GM19239 (cell line): ENCODE measurements around the gene DHX9.
"Not testable (repeated sequence)": the region's sequence is repeated elsewhere in the genome, so short reads cannot be mapped to it uniquely, and the experiment has no call there.

Source experiments
- DNase-seq: peaks from one replicate; pipeline ENCODE4 v3.0.0; 2011; ENCODE audit warnings: low spot score; ENCODE audit not compliant: insufficient read length
- FAIRE-seq: peaks from 2 replicates; lab custom pipeline; 2011; peaks lifted over from hg19 to GRCh38; lab: Jason Lieb, UNC

The DHX9 gene

GRCh38 chr1:182885591-182885990 is 46.4 kb downstream of the DHX9 start:
- no peak for FAIRE-seq
- no peak for DNase-seq

DNA sequence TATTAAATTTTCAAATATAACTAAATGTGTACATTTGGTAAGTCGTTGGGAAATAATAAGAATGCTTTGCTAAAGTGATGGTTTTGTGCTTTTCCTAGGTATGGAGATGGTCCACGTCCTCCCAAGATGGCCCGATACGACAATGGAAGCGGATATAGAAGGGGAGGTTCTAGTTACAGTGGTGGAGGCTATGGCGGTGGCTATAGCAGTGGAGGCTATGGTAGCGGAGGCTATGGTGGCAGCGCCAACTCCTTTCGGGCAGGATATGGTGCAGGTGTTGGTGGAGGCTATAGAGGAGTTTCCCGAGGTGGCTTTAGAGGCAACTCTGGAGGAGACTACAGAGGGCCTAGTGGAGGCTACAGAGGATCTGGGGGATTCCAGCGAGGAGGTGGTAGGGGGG is 47.8 kb downstream of the DHX9 start:
- DNase-seq (no peak), FAIRE-seq (no peak)

GRCh38 chr1:182888736-182889531 is 49.8 kb downstream of the DHX9 start:
- DNase-seq (no peak), FAIRE-seq (no peak)

DNA sequence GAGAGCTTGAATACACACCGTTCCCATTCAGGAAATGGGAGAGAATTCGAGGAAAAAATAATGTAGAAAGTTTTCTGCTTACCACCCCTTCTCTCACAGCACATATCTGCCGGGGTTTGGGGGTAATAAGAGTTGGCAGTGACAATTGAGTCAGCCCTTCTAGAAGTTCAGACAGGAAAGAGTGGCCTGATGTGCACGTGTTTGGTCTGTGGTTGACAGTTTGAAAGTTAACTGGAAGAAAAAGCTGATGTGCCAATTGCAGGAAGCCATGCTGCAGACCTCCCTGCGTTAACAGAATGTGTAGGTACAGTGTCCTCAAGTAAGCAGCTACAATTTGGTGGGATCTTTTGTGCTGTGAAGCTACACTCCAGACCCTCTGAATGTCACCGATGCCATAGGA is 50.9 kb downstream of the DHX9 start:
- no peak for FAIRE-seq
- DNase-seq = no peak

GRCh38 chr1:182890927-182891610 is 51.9 kb downstream of the DHX9 start:
- DNase-seq (no peak), FAIRE-seq (no peak)

GRCh38 chr1:182897696-182898095 is 58.5 kb downstream of the DHX9 start:
- FAIRE-seq (no peak), DNase-seq (no peak)

DNA sequence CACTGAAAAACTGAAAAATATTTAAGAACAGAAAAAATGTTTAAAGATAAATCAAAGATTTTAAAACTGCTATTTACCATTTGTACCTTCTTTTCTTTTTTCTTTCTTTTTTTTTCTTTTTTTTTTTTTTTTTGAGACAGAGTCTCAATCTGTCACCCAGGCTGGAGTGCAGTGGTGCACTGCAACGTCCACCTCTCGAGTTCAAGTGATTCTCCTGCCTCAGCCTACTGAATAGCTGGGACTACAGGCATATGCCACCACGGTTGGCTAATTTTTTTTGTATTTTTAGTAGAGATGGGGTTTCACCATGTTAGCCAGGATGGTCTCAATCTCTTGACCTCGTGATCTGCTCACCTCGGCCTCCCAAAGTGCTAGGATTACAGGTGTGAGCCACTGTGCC is 62.8 kb downstream of the DHX9 start:
- FAIRE-seq, DNase-seq: not testable (repeated sequence)

DNA sequence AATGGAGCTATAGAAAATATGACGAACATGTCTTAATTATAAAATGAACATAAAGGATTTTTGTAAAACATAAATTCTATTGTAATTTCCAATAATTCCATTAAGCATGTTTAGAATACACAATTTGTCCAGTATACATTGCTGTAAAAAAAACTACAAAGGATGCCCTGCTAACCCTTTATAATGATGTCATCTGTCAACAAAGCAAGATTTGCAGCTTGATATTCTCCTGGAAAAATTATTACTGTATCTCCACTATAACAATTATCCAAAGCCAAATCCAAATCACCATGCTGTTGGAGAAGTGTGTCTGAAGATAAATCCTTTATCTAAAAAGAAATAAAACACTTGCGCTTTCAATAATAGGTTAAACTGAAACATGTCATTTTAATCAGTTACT is 66.2 kb downstream of the DHX9 start:
- FAIRE-seq = no peak

GRCh38 chr1:182909578-182909977 is 70.4 kb downstream of the DHX9 start:
- no peak for DNase-seq
- FAIRE-seq = no peak

More for the DNA sequence above, 66.2 kb downstream of the DHX9 start:
- DNase-seq = no peak

DNA sequence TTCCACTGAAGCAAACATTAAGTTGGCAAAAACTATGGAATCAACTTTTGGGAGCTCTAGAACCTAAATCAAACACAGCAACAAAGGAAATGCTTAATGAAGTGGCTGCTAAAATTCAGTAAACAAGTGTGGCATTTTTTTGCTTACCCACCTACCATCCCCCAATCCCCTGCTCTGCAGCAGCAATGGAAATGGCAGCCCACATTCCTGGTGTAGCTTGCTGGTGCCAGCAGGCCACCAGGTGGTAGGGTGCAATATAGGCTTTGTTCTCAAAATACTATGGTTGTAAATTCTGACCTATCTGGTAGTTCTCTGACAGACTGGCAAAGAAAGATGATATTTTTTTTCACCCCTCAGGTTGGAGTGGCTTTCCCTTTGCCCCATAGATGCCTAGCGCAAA is 71.0 kb downstream of the DHX9 start:
- no peak for FAIRE-seq
- DNase-seq = no peak

GRCh38 chr1:182913401-182913800 is 74.3 kb downstream of the DHX9 start:
- no peak for DNase-seq
- no peak for FAIRE-seq

- no peak for DNase-seq
- no peak for FAIRE-seq
These were observed 78.2 kb downstream of the DHX9 start for GRCh38 chr1:182917378-182917777.

DNA sequence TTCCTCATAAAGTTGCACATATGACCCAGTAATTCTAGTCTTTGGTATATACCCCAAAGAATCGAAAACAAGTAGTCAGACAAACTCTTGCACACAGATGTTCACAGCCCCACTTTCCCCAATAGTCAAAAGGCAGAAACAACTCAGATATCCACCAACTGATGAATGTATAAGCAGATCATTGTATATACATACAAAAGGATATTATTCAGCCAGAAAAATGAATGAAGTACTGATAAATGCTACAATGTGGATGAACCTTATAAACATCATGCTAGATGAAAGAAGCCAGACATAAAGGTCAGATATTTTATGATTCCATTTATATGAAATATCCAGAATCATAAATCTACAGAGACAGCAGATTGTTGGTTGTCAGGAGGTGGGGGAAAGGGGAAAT is 86.5 kb downstream of the DHX9 start:
- FAIRE-seq (no peak), DNase-seq (no peak)

GRCh38 chr1:182927693-182928433 is 88.7 kb downstream of the DHX9 start:
- FAIRE-seq = peak; percentile 66
- no peak for DNase-seq

DNA sequence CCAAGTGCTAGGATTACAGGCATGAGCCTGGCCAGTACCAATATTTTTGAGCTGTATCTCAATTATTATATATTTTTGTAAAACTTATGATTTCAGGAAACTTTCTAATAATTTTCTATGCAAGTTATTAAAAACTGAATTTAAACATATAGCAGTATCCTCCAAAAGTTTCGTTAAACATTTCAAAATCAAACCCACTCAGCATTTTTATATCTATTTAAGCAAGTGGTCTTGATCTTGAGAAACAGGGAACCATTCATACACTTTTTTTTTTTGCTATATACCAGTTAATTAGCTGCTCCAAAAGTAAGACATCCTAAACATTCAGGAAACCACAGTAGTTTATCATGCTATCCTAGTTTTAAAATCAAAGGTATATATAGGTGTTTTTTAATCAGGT is 91.8 kb downstream of the DHX9 start:
- FAIRE-seq (no peak), DNase-seq (no peak)

- no peak for DNase-seq
- no peak for FAIRE-seq
These were observed 96.6 kb downstream of the DHX9 start for GRCh38 chr1:182935716-182936115.
